K562 (cell line): Measurements from ENCODE around the gene ARL4D. TPM values are rescaled to one million over a fixed set of nuclear protein-coding genes. Genes with fewer than 3 reads are reported as not detected.

Experiments
- BDP1 ChIP-seq: IDR thresholded peaks from 3 replicates; pipeline ENCODE4 v1.6.1; 2011; ENCODE audit not compliant: insufficient read length, insufficient read depth
- ELK3 ChIP-seq: fragments of 450-650 bp; formaldehyde crosslinking; IDR thresholded peaks from 2 replicates; pipeline ENCODE4 v1.4.0; 2020; ENCODE audit warnings: mild to moderate bottlenecking
- GATA2 ChIP-seq: sonication (generic); formaldehyde crosslinking; IDR thresholded peaks from 2 replicates; pipeline ENCODE4 v1.4.0; 2020; ENCODE audit warnings: mild to moderate bottlenecking, missing genetic modification reagents
- IRF9 ChIP-seq: fragments of 450-650 bp; IDR thresholded peaks from 2 replicates; pipeline ENCODE4 v1.6.1; 2016; ENCODE audit warnings: missing biosample characterization, missing genetic modification characterization
- JUNB ChIP-seq: fragments of 450-650 bp; formaldehyde crosslinking; conservative IDR thresholded peaks from 2 replicates; pipeline ENCODE4 v1.4.0; 2020; ENCODE audit warnings: mild to moderate bottlenecking
- JUND ChIP-seq, 2 experiments: IDR thresholded peaks; 2 replicates in 1 of 2; 3 replicates in 1 of 2; pipeline ENCODE4 v1.6.1; 2011; ENCODE audit warnings: borderline replicate concordance in 2 of 2, low read depth in 2 of 2, low read length in 2 of 2, improper control_type of control experiment in 1 of 2, missing biosample characterization in 1 of 2, missing genetic modification characterization in 1 of 2, missing genetic modification reagents in 1 of 2
- MYC ChIP-seq, 2 experiments: fragments of 250-450 bp in 1 of 2; sonication (Bioruptor Pico) in 1 of 2; IDR thresholded peaks; 2 replicates each; pipeline versions ENCODE4 v1.5.1 to v1.6.1; 2012 to 2021; ENCODE audit warnings: low read depth in 2 of 2, borderline replicate concordance in 1 of 2, improper control_type of control experiment in 1 of 2, low read length in 1 of 2, mild to moderate bottlenecking in 1 of 2, moderate library complexity in 1 of 2
- SMAD3 ChIP-seq: fragments of 450-650 bp; formaldehyde crosslinking; conservative IDR thresholded peaks from 2 replicates; pipeline ENCODE4 v1.4.0; 2020; ENCODE audit warnings: mild to moderate bottlenecking
- SNAPC5 ChIP-seq: fragments of 250-450 bp; sonication (Bioruptor Pico); IDR thresholded peaks from 2 replicates; pipeline ENCODE4 v1.8.0; 2021; ENCODE audit warnings: moderate library complexity, mild to moderate bottlenecking, inconsistent platforms
- TEAD4 ChIP-seq, 2 experiments: sonication (generic) in 1 of 2; formaldehyde crosslinking in 1 of 2; IDR thresholded peaks; 2 replicates each; pipeline versions ENCODE4 v1.6.1 to v1.8.0; 2012 to 2022; ENCODE audit warnings: borderline replicate concordance in 1 of 2, inconsistent platforms in 1 of 2, low read length in 1 of 2, mild to moderate bottlenecking in 1 of 2, missing genetic modification reagents in 1 of 2
- TSC22D4 ChIP-seq: fragments of 450-650 bp; IDR thresholded peaks from 2 replicates; pipeline ENCODE4 v1.6.1; 2016; ENCODE audit warnings: missing genetic modification characterization, missing biosample characterization, control low read depth
- ZBTB9 ChIP-seq: fragments of 450-650 bp; formaldehyde crosslinking; IDR thresholded peaks from 2 replicates; pipeline ENCODE4 v1.4.0; 2020; ENCODE audit warnings: mild to moderate bottlenecking, moderate library complexity
- ZKSCAN3 ChIP-seq: fragments of 250-450 bp; sonication (Bioruptor Pico); IDR thresholded peaks from 2 replicates; pipeline ENCODE4 v1.4.0; 2020
- ZNF347 ChIP-seq: fragments of 450-650 bp; formaldehyde crosslinking; IDR thresholded peaks from 2 replicates; pipeline ENCODE4 v1.4.0; 2020; ENCODE audit warnings: low read depth, mild to moderate bottlenecking, moderate library complexity
- ZNF445 ChIP-seq: fragments of 250-450 bp; sonication (Bioruptor Pico); IDR thresholded peaks from 2 replicates; pipeline ENCODE4 v1.4.0; 2020; ENCODE audit warnings: low read depth, mild to moderate bottlenecking, moderate library complexity
- ZNF583 ChIP-seq: fragments of 250-450 bp; sonication (Bioruptor Pico); IDR thresholded peaks from 2 replicates; pipeline ENCODE4 v1.4.0; 2020
- ZNF592 ChIP-seq: fragments of 450-650 bp; IDR thresholded peaks from 2 replicates; pipeline ENCODE4 v1.6.1; 2017; ENCODE audit warnings: antibody characterized with exemption, mild to moderate bottlenecking
- polyA plus RNA-seq, 8 experiments: library from polyadenylated mRNA; depleted of rRNA in 4 of 8; stranded (reverse) in 5 of 8; unstranded in 3 of 8; fragments of >200 nt; fragmentation: Nextera tagmentation in 2 of 8; fragmentation: Illumina TruSeq in 1 of 8; extraction: Ambion mirVana in 2 of 8; extraction: Trizol in 1 of 8; gene quantifications; 2 replicates each; pipeline versions ENCODE4 v1.2.1 to v1.2.3, GENCODE V29; 2011 to 2014; ENCODE audit warnings: inconsistent platforms in 1 of 8, missing spikeins in 1 of 8
- total RNA-seq, 7 experiments: library from RNA; depleted of rRNA in 6 of 7; stranded (reverse); fragments of >200 nt in 6 of 7; fragmentation: Illumina TruSeq in 2 of 7; extraction: Trizol in 2 of 7; gene quantifications; 2 replicates each; pipeline versions ENCODE4 v1.2.1 to v1.2.3, GENCODE V29; 2011 to 2021; ENCODE audit warnings: low replicate concordance in 1 of 7

ARL4D gene
- total and polyA plus RNA-seq, 9 of the 15 experiments (the other 6 are each of a cell fraction or from before 2014, with no cell fraction given), result 0.07 to 0.53 (median 0.28) TPM; not detected in 1

GRCh38 chr17:43352579-43353331 lies 46.0 kb upstream of the ARL4D start (continued):
- TF ChIP-seq ELK3 (peak; percentile 86), ZNF583 (peak; percentile 95), SMAD3 (CRISPR knock-in tag) (peak; percentile 98), IRF9 (0 out of 2 replicates have a peak, but pooled peaks have one; percentile 11), JUNB (CRISPR knock-in tag) (0 out of 2 replicates have a peak, but pooled peaks have one; percentile 16), JUND (IDR thresholded peaks at IDR 0.05; ENCODE audit: borderline replicate concordance, low read depth, low read length) (no peak), JUND (tag; IDR thresholded peaks at IDR 0.05; ENCODE audit: borderline replicate concordance, low read depth, low read length) (peak; percentile 42; the same call in 1 of the 3 replicates), TSC22D4 (tag) (no peak), ZNF347 (CRISPR knock-in tag) (0 out of 2 replicates have a peak, but pooled peaks have one; percentile 48), ZBTB9 (peak; percentile 97), ZKSCAN3 (CRISPR knock-in tag) (peak; percentile 86), ZNF592 (peak; percentile 89), SNAPC5 (0 out of 2 replicates have a peak, but pooled peaks have one; percentile 41), ZNF445 (peak; percentile 93), BDP1 (no peak), MYC (IDR thresholded peaks at IDR 0.05; ENCODE audit: low read depth, low read length) (no peak), MYC (CRISPR knock-in tag; IDR thresholded peaks at IDR 0.05; ENCODE audit: borderline replicate concordance, low read depth) (peak; percentile 94), TEAD4 (IDR thresholded peaks at IDR 0.05; ENCODE audit: low read length) (peak; percentile 39; the same call in 1 of the 2 replicates), TEAD4 (CRISPR knock-in tag; IDR thresholded peaks at IDR 0.05; ENCODE audit: borderline replicate concordance) (no peak), GATA2 (no peak)
